HUES64 (cell line): Measurements from ENCODE around the gene NPTXR.
A peak's percentile ranks its signal among the peaks of the same experiment; 100 is the strongest.

Experiments used
- H3K27ac ChIP-seq: 2 replicates; pipeline ENCODE4 v1.7.0; 2013; ENCODE audit warnings: low read depth, low read length, inconsistent platforms
- H3K27me3 ChIP-seq: 2 replicates; pipeline ENCODE4 v1.6.1; 2013; ENCODE audit warnings: mild to moderate bottlenecking, low read length; ENCODE audit not compliant: insufficient read depth
- H3K36me3 ChIP-seq: 2 replicates; pipeline ENCODE4 v1.6.1; 2013; ENCODE audit warnings: mild to moderate bottlenecking, low read length; ENCODE audit not compliant: insufficient read depth
- H3K4me1 ChIP-seq: 2 replicates; pipeline ENCODE4 v1.6.1; 2013; ENCODE audit warnings: mild to moderate bottlenecking, low read length, moderate library complexity; ENCODE audit not compliant: insufficient read depth
- H3K4me3 ChIP-seq: 2 replicates; pipeline ENCODE4 v1.5.1; 2013; ENCODE audit warnings: mild to moderate bottlenecking, low read length, moderate library complexity
- H3K9ac ChIP-seq: 2 replicates; pipeline ENCODE4 v1.6.1; 2013; ENCODE audit warnings: mild to moderate bottlenecking, low read depth, low read length
- H3K9me3 ChIP-seq: 2 replicates; pipeline ENCODE4 v1.6.1; 2013; ENCODE audit warnings: low read depth, low read length; ENCODE audit not compliant: insufficient read depth
- WGBS: fragments of 150-250, 120-280 bp; methylation state at CpG from one replicate; pipeline ENCODE4 v1.1.7; 2013; ENCODE audit warnings: missing lambda C conversion rate; 5-methylcytosine and 5-hydroxymethylcytosine counted together

Gene NPTXR

GRCh38 chr22:38792833-38793232, 51.0 kb downstream of the NPTXR start:
- peak overlapping the region; percentile 72 for H3K4me3 ChIP-seq
- H3K27ac ChIP-seq: no peak overlapping the region
- H3K27me3 ChIP-seq: no peaks in the 10 kb centered on the region
- WGBS: 84% methylated on average over 4 of the region's 4 CpGs
- H3K9ac ChIP-seq: no peak overlapping the region
- H3K36me3 ChIP-seq: no peaks in the 10 kb centered on the region; the same call in 1 of the 2 replicates
- H3K4me1 ChIP-seq: 0 out of 2 replicates have a peak, but pooled peaks cover 5% of the 10 kb centered on the region
- no peaks in the 10 kb centered on the region for H3K9me3 ChIP-seq

- 0 out of 2 replicates have a peak, but pooled peaks cover 5% of the 10 kb centered on the region for H3K4me1 ChIP-seq
- 90% methylated on average over 4 of the region's 4 CpGs for WGBS
- no peaks in the 10 kb centered on the region for H3K9me3 ChIP-seq
- H3K4me3 ChIP-seq: no peak overlapping the region
- H3K36me3 ChIP-seq: no peaks in the 10 kb centered on the region; the same call in 1 of the 2 replicates
- no peaks in the 10 kb centered on the region for H3K27me3 ChIP-seq
- H3K27ac ChIP-seq: no peak overlapping the region
- no peak overlapping the region for H3K9ac ChIP-seq
Observed at GRCh38 chr22:38789606-38790005, 54.2 kb downstream of the NPTXR start.

GRCh38 chr22:38788846-38789245, 55.0 kb downstream of the NPTXR start:
- H3K9me3 ChIP-seq: no peaks in the 10 kb centered on the region
- no peaks in the 10 kb centered on the region for H3K27me3 ChIP-seq
- WGBS: 93% methylated on average over 6 of the region's 6 CpGs
- H3K4me3 ChIP-seq: no peak overlapping the region
- no peak overlapping the region for H3K9ac ChIP-seq
- 0 out of 2 replicates have a peak, but pooled peaks cover 5% of the 10 kb centered on the region for H3K4me1 ChIP-seq
- no peaks in the 10 kb centered on the region; the same call in 1 of the 2 replicates for H3K36me3 ChIP-seq
- no peak overlapping the region for H3K27ac ChIP-seq

GRCh38 chr22:38788021-38788816, 55.6 kb downstream of the NPTXR start:
- Histone ChIP-seq H3K27ac (no peak overlapping the region), H3K36me3 (no peaks in the 10 kb centered on the region; the same call in 1 of the 2 replicates), H3K9ac (no peak overlapping the region), H3K4me3 (no peak overlapping the region), H3K27me3 (no peaks in the 10 kb centered on the region), H3K4me1 (0 out of 2 replicates have a peak, but pooled peaks cover 4% of the 10 kb centered on the region), H3K9me3 (no peaks in the 10 kb centered on the region)
- WGBS: 94% methylated on average over 16 of the region's 16 CpGs

- no peak overlapping the region for H3K9ac ChIP-seq
- 95% methylated on average over 3 of the region's 3 CpGs for WGBS
- H3K4me3 ChIP-seq: no peak overlapping the region
- no peaks in the 10 kb centered on the region for H3K9me3 ChIP-seq
- H3K4me1 ChIP-seq: peaks cover 4% of the 10 kb centered on the region
- H3K27ac ChIP-seq: no peak overlapping the region
- H3K27me3 ChIP-seq: no peaks in the 10 kb centered on the region
- H3K36me3 ChIP-seq: no peaks in the 10 kb centered on the region; the same call in 1 of the 2 replicates
Observed at GRCh38 chr22:38786631-38787030, 57.2 kb downstream of the NPTXR start.

GRCh38 chr22:38784856-38785255, 59.0 kb downstream of the NPTXR start:
- H3K36me3 ChIP-seq: no peaks in the 10 kb centered on the region
- no peaks in the 10 kb centered on the region for H3K9me3 ChIP-seq
- H3K4me1 ChIP-seq: peaks cover 4% of the 10 kb centered on the region
- H3K9ac ChIP-seq: no peak overlapping the region
- 95% methylated on average over 5 of the region's 5 CpGs for WGBS
- H3K4me3 ChIP-seq: no peak overlapping the region
- H3K27ac ChIP-seq: no peak overlapping the region
- H3K27me3 ChIP-seq: no peaks in the 10 kb centered on the region

- no peak overlapping the region for H3K4me3 ChIP-seq
- H3K27me3 ChIP-seq: no peaks in the 10 kb centered on the region
- H3K36me3 ChIP-seq: no peaks in the 10 kb centered on the region
- H3K9ac ChIP-seq: no peak overlapping the region
- no peak overlapping the region for H3K27ac ChIP-seq
- 95% methylated on average over 15 of the region's 15 CpGs for WGBS
- no peaks in the 10 kb centered on the region for H3K9me3 ChIP-seq
- peaks cover 4% of the 10 kb centered on the region for H3K4me1 ChIP-seq
Observed at GRCh38 chr22:38784035-38784434, 59.8 kb downstream of the NPTXR start.

GRCh38 chr22:38783095-38783615, 60.7 kb downstream of the NPTXR start:
- Histone ChIP-seq H3K9me3 (no peaks in the 10 kb centered on the region), H3K27me3 (no peaks in the 10 kb centered on the region), H3K4me3 (no peak overlapping the region), H3K9ac (no peak overlapping the region; the same call in 1 of the 2 replicates), H3K36me3 (no peaks in the 10 kb centered on the region), H3K27ac (no peak overlapping the region), H3K4me1 (peaks cover 4% of the 10 kb centered on the region)
- WGBS: 83% methylated on average over 14 of the region's 14 CpGs

GRCh38 chr22:38782402-38783094, 61.3 kb downstream of the NPTXR start:
- Histone ChIP-seq H3K4me1 (peaks cover 4% of the 10 kb centered on the region), H3K36me3 (no peaks in the 10 kb centered on the region), H3K9ac (no peak overlapping the region), H3K27me3 (no peaks in the 10 kb centered on the region), H3K27ac (no peak overlapping the region), H3K4me3 (no peak overlapping the region), H3K9me3 (no peaks in the 10 kb centered on the region)
- WGBS: 80% methylated on average over 13 of the region's 13 CpGs

GRCh38 chr22:38781033-38781432, 62.8 kb downstream of the NPTXR start:
- no peak overlapping the region for H3K27ac ChIP-seq
- no peaks in the 10 kb centered on the region for H3K9me3 ChIP-seq
- H3K9ac ChIP-seq: no peak overlapping the region
- no peaks in the 10 kb centered on the region for H3K27me3 ChIP-seq
- WGBS: 94% methylated on average over 13 of the region's 13 CpGs
- no peaks in the 10 kb centered on the region for H3K36me3 ChIP-seq
- H3K4me1 ChIP-seq: peaks cover 4% of the 10 kb centered on the region
- no peak overlapping the region for H3K4me3 ChIP-seq

GRCh38 chr22:38777087-38777671, 66.6 kb downstream of the NPTXR start:
- no peaks in the 10 kb centered on the region for H3K27me3 ChIP-seq
- H3K4me3 ChIP-seq: no peak overlapping the region
- 95% methylated on average over 27 of the region's 27 CpGs for WGBS
- no peaks in the 10 kb centered on the region for H3K36me3 ChIP-seq
- H3K9me3 ChIP-seq: no peaks in the 10 kb centered on the region
- H3K4me1 ChIP-seq: no peaks in the 10 kb centered on the region
- H3K9ac ChIP-seq: no peak overlapping the region
- H3K27ac ChIP-seq: no peak overlapping the region
